AG04449 (cell line): ENCODE data around the gene TJP2.

ENCODE experiments used
- CTCF ChIA-PET: fragments of 350-600 bp; formaldehyde crosslinking; extraction: SDS; loops from one replicate; lab custom pipeline; 2021; ENCODE audit warnings: antibody characterized with exemption; lab: Yijun Ruan, JAX
- POLR2A ChIA-PET: fragments of 400-600, 350-600 bp; formaldehyde crosslinking; extraction: SDS; loops from one replicate; lab custom pipeline; 2020; ENCODE audit warnings: antibody characterized with exemption, inconsistent platforms; lab: Yijun Ruan, JAX
- DNase-seq: peaks from one replicate; pipeline ENCODE4 v3.0.0-alpha.2; 2010; ENCODE audit warnings: low read depth, low spot score
- H3K4me3 ChIP-seq: 2 replicates; pipeline ENCODE4 v1.5.1; 2011; ENCODE audit warnings: low read depth, mild to moderate bottlenecking, control low read depth, low read length
- TF ChIP-seq, protein P1 (sequence below): IDR thresholded peaks from one replicate; pipeline ENCODE4 v1.5.1; 2011; ENCODE audit warnings: mild to moderate bottlenecking, moderate library complexity, low read length, control low read depth, inconsistent platforms; ENCODE audit not compliant: insufficient read depth; ENCODE audit errors: missing control alignments

Gene TJP2

GRCh38 chr9:69213647-69214046, 39.6 kb downstream of the TJP2 start:
- POLR2A ChIA-PET, result interaction anchor here (0.7 kb wide), 1 partner anchor 227 kb away, joined by 4 read pairs; no protein-coding TSS in a partner anchor
- DNase-seq, result no peak
- CTCF ChIA-PET, result interaction anchor here (1.8 to 4.6 kb wide), 4 partner anchors 10 to 21 kb away, joined by 4 to 31 read pairs (median 12); no protein-coding TSS in a partner anchor
- TF ChIP-seq, protein P1, sequence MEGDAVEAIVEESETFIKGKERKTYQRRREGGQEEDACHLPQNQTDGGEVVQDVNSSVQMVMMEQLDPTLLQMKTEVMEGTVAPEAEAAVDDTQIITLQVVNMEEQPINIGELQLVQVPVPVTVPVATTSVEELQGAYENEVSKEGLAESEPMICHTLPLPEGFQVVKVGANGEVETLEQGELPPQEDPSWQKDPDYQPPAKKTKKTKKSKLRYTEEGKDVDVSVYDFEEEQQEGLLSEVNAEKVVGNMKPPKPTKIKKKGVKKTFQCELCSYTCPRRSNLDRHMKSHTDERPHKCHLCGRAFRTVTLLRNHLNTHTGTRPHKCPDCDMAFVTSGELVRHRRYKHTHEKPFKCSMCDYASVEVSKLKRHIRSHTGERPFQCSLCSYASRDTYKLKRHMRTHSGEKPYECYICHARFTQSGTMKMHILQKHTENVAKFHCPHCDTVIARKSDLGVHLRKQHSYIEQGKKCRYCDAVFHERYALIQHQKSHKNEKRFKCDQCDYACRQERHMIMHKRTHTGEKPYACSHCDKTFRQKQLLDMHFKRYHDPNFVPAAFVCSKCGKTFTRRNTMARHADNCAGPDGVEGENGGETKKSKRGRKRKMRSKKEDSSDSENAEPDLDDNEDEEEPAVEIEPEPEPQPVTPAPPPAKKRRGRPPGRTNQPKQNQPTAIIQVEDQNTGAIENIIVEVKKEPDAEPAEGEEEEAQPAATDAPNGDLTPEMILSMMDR, result no peak
- no peak overlapping the region for H3K4me3 ChIP-seq

GRCh38 chr9:69214939-69215338, 40.9 kb downstream of the TJP2 start:
- TF ChIP-seq, protein P1, result no peak
- POLR2A ChIA-PET, result no interaction called here
- CTCF ChIA-PET, result interaction anchor here (0.6 to 4.6 kb wide), 6 partner anchors 8 to 161 kb away, joined by 3 to 31 read pairs (median 6); no protein-coding TSS in a partner anchor

GRCh38 chr9:69215774-69216485, 41.9 kb downstream of the TJP2 start:
- DNase-seq, result no peak
- no peak overlapping the region for H3K4me3 ChIP-seq
- POLR2A ChIA-PET, result no interaction called here
- CTCF ChIA-PET, result interaction anchor here (1.5 to 4.6 kb wide), 4 partner anchors 7 to 162 kb away, joined by 3 to 31 read pairs (median 12); no protein-coding TSS in a partner anchor
- TF ChIP-seq, protein P1, result no peak

More at GRCh38 chr9:69214939-69215338, 40.9 kb downstream of the TJP2 start:
- H3K4me3 ChIP-seq, result no peak overlapping the region
- DNase-seq, result no peak

- POLR2A ChIA-PET, result no interaction called here
- TF ChIP-seq, protein P1, result no peak
- CTCF ChIA-PET, result interaction anchor here (1.2 to 2.0 kb wide), 2 partner anchors 11 to 15 kb away, joined by 3 to 7 read pairs; no protein-coding TSS in a partner anchor
- DNase-seq, result no peak
- H3K4me3 ChIP-seq, result no peak overlapping the region
Observed at GRCh38 chr9:69218166-69218565, 44.1 kb downstream of the TJP2 start.

GRCh38 chr9:69221036-69221435, 47.0 kb downstream of the TJP2 start:
- ChIA-PET CTCF (interaction anchor here (0.8 to 2.9 kb wide), 4 partner anchors 26 to 167 kb away, joined by 3 to 15 read pairs (median 6); no protein-coding TSS in a partner anchor), POLR2A (no interaction called here)
- TF ChIP-seq, protein P1, result no peak
- no peak for DNase-seq
- H3K4me3 ChIP-seq, result no peak overlapping the region

DNA sequence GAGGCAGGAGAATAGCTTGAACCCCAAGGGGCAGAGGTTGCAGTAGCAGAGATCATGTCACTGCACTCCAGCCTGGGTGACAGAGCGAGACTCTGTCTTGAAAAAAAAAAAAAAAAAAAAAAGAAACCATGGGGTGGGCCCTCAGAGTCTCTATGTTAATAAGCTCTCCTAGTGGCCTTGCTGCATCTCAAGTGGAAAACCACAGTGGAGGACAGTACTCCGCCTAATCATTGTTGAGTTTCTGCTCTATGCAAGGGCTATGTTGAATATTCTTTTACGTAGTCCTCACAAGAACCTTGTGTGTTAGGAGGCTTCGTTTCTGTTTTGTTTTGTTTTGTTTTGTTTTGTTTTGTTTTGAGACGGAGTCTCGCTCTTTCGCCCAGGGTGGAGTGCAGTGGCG, 48.9 kb downstream of the TJP2 start:
- ChIA-PET POLR2A (no interaction called here), CTCF (interaction anchor here (0.7 to 3.1 kb wide), 23 partner anchors 9 to 180 kb away, joined by 3 to 31 read pairs (median 5); no protein-coding TSS in a partner anchor)
- TF ChIP-seq, protein P1, result no peak
- H3K4me3 ChIP-seq, result no peak overlapping the region
- no peak for DNase-seq
